ENCODE data around the gene KRT222.

DNA sequence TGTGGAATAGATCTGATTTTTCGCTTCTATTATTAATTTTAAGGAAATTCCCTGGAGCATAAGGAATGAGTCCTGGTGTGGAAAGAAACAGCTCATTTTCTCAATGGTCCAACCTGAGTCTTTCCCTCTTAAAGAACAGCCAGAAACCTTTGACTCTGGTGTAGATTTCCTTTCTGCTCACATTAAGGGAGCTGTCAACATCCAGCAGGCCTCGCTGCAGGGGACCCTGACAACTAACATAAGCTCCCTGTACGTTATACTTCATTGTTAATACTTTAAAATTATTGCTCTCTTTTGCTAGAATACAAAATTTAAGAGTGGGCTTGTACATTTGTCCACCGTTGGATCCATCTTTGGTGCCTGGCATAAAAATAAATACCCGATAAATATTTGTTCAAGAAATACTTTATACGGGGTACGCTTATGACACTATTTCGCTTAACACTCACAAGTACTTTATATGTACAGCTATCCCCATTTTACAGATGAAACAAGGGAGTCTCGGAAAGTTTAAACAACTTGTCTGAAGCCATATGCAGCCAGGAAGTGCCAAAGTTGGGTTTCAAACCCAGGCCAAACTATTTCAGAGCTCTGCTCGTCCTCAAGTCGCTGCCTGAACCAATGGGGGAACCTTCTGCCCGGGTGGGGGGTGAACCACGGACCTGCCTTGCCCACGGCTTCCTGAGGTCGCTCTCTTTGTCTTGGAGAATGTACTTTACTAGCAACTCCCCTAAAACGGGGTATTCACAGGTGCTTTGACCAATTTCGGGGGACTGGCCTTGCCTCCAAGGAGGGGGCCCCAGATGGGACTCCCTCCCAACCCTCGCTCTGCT, 18.0 kb downstream of the KRT222 start:
- TF ChIP-seq, protein P1, sequence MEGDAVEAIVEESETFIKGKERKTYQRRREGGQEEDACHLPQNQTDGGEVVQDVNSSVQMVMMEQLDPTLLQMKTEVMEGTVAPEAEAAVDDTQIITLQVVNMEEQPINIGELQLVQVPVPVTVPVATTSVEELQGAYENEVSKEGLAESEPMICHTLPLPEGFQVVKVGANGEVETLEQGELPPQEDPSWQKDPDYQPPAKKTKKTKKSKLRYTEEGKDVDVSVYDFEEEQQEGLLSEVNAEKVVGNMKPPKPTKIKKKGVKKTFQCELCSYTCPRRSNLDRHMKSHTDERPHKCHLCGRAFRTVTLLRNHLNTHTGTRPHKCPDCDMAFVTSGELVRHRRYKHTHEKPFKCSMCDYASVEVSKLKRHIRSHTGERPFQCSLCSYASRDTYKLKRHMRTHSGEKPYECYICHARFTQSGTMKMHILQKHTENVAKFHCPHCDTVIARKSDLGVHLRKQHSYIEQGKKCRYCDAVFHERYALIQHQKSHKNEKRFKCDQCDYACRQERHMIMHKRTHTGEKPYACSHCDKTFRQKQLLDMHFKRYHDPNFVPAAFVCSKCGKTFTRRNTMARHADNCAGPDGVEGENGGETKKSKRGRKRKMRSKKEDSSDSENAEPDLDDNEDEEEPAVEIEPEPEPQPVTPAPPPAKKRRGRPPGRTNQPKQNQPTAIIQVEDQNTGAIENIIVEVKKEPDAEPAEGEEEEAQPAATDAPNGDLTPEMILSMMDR (IDR thresholded peaks at IDR 0.05): no peak
- no peak for TF ChIP-seq POLR2A (IDR thresholded peaks at IDR 0.05)
